LHCN-M2 (cell line): Measurements from ENCODE around the gene NACA2. TPM values are rescaled to one million over a fixed set of nuclear protein-coding genes. Genes with fewer than 3 reads are reported as not detected.
"Not testable (repeated sequence)": the region's sequence is repeated elsewhere in the genome, so short reads cannot be mapped to it uniquely, and the experiment has no call there.

Source experiments
- DNase-seq: peaks from one replicate; pipeline ENCODE4 v3.0.0-alpha.2; 2012; ENCODE audit warnings: low read depth
- total RNA-seq: library from RNA; depleted of rRNA; stranded (reverse); fragments of >200 nt; gene quantifications from 2 replicates; pipeline ENCODE4 v1.2.3, GENCODE V29; 2014

Gene NACA2
- total RNA-seq, 1 experiment from 2014 or later = not detected

- DNase-seq = no peak
These were observed 8.6 kb upstream of the NACA2 start for GRCh38 chr17:61599608-61600007.

- no peak for DNase-seq
These were observed 7.0 kb upstream of the NACA2 start for GRCh38 chr17:61598014-61598413.

- DNase-seq = no peak
These were observed 6.6 kb upstream of the NACA2 start for GRCh38 chr17:61597607-61598006.

DNA sequence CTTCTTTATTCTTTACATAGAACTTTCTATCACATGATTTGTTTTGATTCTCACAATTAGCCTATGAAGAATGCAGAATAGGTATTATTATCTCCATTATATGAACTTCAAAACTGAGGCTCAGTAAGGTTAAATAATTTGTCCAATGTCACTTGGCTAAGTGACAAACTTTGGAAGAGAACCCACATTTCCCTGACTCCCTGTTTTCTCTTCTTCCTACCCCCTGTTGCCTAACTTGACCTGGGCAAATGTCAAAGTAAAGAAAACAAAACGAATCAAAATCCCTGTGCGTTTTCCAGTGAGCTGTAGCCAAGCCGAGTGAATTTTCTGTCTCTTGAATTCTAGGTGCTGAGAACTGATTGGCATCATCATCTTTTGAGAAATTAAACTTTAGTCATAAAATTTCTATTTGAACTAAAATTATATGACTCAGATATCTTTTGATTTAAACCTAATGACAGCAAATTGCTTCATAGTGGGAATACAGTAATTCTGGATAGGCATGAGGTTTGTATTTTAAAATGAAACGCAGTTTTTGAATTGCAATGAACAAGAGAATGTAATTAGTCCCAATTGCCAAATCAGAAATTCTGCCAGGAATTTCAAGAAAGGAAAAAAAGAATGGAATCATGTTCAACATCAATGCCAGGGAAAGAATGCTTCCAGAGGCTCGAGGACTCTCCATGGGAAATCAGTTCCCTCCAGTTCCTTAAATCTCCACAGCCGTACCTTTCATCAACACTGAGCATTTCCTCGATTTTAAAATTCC, 4.6 kb upstream of the NACA2 start:
- no peak for DNase-seq

DNA sequence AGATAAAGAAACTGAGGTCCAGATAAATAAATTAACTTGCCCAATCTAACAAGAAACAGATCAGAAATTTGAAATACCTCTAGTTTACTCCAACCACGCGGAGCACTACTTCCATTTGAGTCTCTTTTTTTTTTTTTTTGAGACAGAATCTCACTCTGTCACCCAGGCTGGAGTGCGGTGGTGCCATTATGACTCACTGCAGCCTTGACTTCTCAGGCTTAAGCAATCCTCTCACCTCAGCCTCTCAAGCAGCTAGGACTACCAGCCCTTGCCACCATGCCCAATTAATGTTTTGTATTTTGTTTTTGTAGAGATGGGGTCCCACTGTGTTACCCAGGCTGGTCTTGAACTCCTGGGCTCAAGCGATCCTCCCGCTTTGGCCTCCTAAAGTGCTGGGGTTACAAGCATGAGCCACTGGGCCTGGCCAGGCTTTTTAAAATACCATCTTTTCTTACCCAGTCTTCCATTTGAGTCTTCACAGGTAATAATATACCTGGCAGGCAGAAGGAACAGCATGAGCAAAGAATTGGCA, 3.3 kb upstream of the NACA2 start:
- peak; percentile 9 for DNase-seq

DNA sequence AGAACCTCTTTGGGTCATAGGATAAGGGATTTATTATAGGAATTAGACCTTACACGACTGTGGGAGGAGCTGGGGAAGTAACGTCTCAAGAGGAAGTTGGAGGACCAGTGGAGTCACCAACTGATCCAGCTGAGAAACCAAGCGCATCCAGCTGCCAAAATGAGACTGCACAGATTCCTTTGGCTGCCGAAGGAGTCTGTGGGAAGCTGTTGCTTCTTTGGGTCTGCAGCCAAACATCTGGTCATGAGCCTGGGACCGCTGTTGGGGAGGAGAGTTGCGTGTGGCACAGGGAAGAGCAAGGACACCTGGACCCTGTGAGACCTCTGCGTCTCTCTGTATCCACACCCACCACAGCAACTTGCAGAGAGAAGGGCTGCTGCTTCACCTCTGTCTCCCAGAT, 2.4 kb upstream of the NACA2 start:
- no peak for DNase-seq

DNA sequence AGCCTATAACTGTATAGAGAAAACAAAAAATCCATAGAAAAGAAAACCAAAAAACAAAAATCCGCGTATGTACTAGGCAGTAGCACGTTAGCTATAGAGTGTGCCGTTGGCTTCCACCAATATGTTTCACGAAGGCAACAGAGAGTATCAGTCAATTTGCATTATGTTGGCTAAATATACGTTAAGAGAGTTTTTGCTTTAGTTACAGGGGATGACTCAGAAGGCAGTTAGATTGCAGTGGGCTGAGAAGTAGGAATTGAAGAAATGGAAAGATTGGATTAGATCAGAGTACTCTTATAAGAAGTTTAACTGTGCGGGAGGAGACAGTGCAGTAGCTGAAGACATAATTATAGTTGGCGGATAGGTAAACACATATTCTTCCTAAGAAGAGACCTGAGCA, 911 bp upstream of the NACA2 start:
- no peak for DNase-seq

DNA sequence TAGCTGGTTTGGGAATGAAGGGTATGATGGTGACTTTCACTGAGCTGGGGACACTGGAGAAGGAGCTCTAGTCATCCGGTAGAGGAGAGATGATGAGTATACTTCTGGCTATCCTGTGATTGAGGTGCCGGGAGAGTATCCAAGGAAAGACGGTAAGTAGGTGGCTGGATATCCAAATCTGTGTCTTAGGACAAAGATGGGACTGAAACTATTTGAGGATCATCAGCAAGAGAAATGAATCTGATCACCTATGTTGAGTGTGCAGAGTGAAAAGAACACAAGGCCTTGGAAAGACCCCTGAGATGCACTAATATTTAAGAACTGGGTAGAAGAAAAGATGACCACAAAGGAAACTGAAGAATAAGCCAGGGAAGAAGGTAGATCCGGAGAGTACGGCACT, 1.0 kb downstream of the NACA2 start:
- no peak for DNase-seq

GRCh38 chr17:61587807-61588660, 3.0 kb downstream of the NACA2 start:
- no peak for DNase-seq

GRCh38 chr17:61587242-61587641, 3.8 kb downstream of the NACA2 start:
- no peak for DNase-seq

DNA sequence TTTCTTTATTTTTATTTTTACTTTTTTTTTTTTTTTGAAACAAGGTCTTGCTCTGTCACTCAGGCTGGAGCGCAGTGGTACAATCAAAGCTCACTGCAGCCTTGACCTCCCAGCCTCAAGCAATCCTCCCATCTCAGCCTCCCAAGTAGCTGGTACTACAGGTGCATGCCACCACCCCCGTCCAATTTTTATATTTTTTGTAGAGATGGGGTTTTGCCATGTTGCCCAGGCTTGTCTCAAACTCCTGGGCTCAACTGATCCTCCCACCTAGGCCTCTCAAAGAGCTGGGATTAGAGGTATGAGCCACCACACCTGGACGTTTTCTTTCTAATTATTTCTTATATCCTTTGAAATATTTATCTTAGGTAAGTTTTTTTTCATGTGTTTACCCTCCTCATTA, 4.4 kb downstream of the NACA2 start:
- DNase-seq = not testable (repeated sequence)

DNA sequence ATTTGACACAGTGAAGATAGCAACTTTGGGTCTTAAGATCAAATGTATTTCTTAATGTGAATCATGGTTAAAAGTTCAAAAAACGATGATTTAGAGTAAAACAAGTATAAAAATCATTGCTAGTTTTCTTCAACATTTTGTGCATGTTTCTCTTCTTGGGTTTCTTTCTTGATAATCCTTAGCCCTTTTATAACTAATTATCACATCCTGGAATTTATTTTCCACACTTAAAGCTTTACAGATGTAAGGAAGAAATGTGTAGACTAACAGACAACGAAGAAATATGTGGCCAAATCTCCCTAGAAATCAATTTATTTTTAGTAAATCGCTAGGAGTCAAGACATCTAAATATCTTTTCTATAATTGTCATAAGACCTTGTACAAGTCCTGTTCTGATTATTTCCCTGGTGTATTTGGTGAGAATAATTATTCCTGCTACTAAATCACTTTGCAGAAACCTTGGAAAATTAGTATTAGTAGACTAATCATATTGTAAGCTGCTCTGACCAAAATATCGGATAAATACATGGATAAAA, 4.9 kb downstream of the NACA2 start:
- DNase-seq = no peak

GRCh38 chr17:61584866-61585265, 6.2 kb downstream of the NACA2 start:
- no peak for DNase-seq

GRCh38 chr17:61584266-61584665, 6.8 kb downstream of the NACA2 start:
- no peak for DNase-seq

GRCh38 chr17:61583660-61584264, 7.3 kb downstream of the NACA2 start:
- DNase-seq = no peak

DNA sequence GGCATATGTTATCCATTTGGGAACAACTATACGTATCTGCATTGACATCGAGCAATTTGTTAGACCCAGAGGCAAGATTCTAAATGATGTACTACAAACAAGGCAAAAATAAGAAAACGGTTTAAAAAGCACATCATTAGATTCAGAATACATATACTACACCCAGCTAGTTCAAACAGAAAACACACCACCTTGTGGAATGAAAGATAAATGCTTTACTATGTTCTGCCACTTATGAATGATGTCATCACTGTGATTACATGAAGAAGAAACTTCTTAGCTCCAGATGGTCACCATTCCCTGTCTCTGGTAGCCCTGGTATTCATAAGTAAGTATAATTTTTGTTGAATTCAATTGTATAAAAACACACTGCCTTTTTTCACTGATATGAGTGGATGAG, 7.8 kb downstream of the NACA2 start:
- DNase-seq = peak; percentile 64

GRCh38 chr17:61582593-61582992, 8.4 kb downstream of the NACA2 start:
- no peak for DNase-seq

GRCh38 chr17:61581611-61582349, 9.2 kb downstream of the NACA2 start:
- no peak for DNase-seq

- no peak for DNase-seq
These were observed 10.5 kb downstream of the NACA2 start for GRCh38 chr17:61580502-61580901.

DNA sequence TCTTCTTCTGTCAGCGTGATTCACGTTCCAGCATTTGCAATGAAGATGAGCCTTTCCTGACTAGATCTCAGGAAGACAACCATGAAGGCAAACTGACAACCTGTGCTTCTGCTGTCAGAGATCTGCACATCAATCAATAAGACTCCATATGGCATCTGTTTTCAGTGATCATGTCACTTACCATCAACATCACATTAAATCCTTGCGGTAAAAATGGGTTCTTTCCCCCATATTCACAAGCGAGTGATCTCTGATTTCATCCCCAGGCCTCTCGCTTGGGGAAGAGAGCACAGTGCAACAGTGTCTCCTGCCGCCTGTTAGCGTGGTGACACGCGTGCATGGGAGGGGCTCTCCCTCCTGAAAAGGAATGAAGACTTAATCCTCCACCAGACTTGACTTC, 11.1 kb downstream of the NACA2 start:
- no peak for DNase-seq

DNA sequence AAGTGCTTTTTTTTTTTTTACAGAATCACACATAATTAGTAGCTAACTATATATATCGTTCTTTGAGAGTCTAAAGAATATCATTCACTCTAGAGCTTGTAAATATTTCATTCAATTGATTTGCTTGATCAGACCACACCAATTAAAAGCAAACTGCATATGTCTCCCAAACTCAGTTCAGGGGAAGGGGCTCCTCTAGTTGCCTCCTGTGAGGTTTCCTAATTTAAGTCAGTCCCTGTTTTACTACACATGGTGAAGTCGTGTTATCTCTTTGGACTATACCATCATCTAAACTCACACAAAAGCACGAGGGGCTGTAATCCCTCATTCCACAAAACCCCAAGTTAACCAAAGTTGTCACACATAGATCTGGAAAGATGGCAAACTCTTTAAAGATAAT, 11.7 kb downstream of the NACA2 start:
- no peak for DNase-seq
